Heart right ventricle (tissue), 16 donors: ENCODE measurements around the gene ABR. TPM values are rescaled to one million over a fixed set of nuclear protein-coding genes. Genes with fewer than 3 reads are reported as not detected.

ENCODE experiments used
- ATAC-seq, 8 donors: fragments of 200-7000 bp; cut with Tn5 transposase; one replicate each; pipeline ENCODE4 v1.9.1; 2020; ENCODE audit warnings: mild to moderate bottlenecking in 8 of 8, moderate library complexity in 8 of 8, moderate number of reproducible peaks in 1 of 8
- DNase-seq, 2 donors: peaks; one replicate each; pipeline ENCODE4 v3.0.0-alpha.2; 2020
- H3K27ac ChIP-seq, 10 donors: fragments of 200-600 bp; sonication (generic) in 2 of 10; one replicate each; pipeline versions ENCODE4 v1.5.0 to v1.8.0; 2020 to 2022; ENCODE audit warnings: mild to moderate bottlenecking in 3 of 10
- H3K27me3 ChIP-seq, 7 donors: fragments of 200-600 bp; one replicate each; pipeline ENCODE4 v1.8.0; 2021 to 2022; ENCODE audit warnings: mild to moderate bottlenecking in 2 of 7
- H3K36me3 ChIP-seq, 9 donors: fragments of 200-600 bp; sonication (generic) in 1 of 9; one replicate each; pipeline versions ENCODE4 v1.5.0 to v1.8.0; 2020 to 2022; ENCODE audit warnings: mild to moderate bottlenecking in 2 of 9
- H3K4me1 ChIP-seq, 9 donors: fragments of 200-600 bp; sonication (generic) in 1 of 9; one replicate each; pipeline versions ENCODE4 v1.5.0 to v1.8.0; 2020 to 2022; ENCODE audit warnings: mild to moderate bottlenecking in 4 of 9
- H3K4me3 ChIP-seq, 10 donors: fragments of 200-600 bp; sonication (generic) in 2 of 10; one replicate each; pipeline versions ENCODE4 v1.5.0 to v1.8.0; 2020 to 2022; ENCODE audit warnings: mild to moderate bottlenecking in 7 of 10, moderate library complexity in 2 of 10
- H3K9me3 ChIP-seq, 11 donors: fragments of 200-600 bp in 10 of 11; sonication (generic) in 2 of 11; one replicate each; pipeline versions ENCODE4 v1.5.0 to v1.8.0; 2013 to 2022; ENCODE audit warnings: mild to moderate bottlenecking in 2 of 11, control low read depth in 1 of 11, moderate library complexity in 1 of 11
- WGBS, 2 donors: extraction: QIAGEN DNeasy Blood & Tissue Kit; methylation state at CpG; one replicate each; pipeline ENCODE4 v1.1.7; 2013; ENCODE audit warnings: inconsistent platforms in 1 of 2; 5-methylcytosine and 5-hydroxymethylcytosine counted together
- intact Hi-C, 10 donors: fragments of 100-400 bp; cut with DNase I; formaldehyde crosslinking; loops; one replicate each; pipeline versions ENCODE4 v1.11.1 to v1.14.2; 2022
- polyA plus RNA-seq, 2 donors: library from polyadenylated mRNA; stranded (reverse); fragments of 200-250 nt; gene quantifications; one replicate each; pipeline ENCODE4 v1.2.3, GENCODE V29; 2013
- total RNA-seq, 10 donors: library from RNA; stranded (reverse); fragmentation: NEBNext Ultra II Directional in 3 of 10; extraction: Animal tissue kit (Norgen Biotek cat#: 25700) in 3 of 10; gene quantifications; one replicate each; pipeline versions ENCODE4 v1.2.1 to v1.2.4, GENCODE V29; 2021 to 2023
- TF ChIP-seq, protein P1 (sequence below), 9 donors: fragments of 200-600 bp; sonication (generic) in 2 of 9; IDR thresholded peaks; one replicate each; pipeline versions ENCODE4 v1.5.0 to v1.8.0; 2021 to 2022; ENCODE audit warnings: antibody characterized with exemption in 9 of 9, mild to moderate bottlenecking in 5 of 9, moderate library complexity in 1 of 9
- donor health status: Arrhythmogenic right ventricular cardiomyopathy.
- donor health status: ischemic (EF 13 %, LVEDD 7.1; RV severe dilation, severe dysfunction).
- donor health status: healthy with polysubstance abuse.
- donor health status: DM: no; HTN: yes; CAD: no.
- donor health status: DM: no; HTN: no; CAD: no.
- donor health status: ischemic (EF 25% LVEDD 6.9; RV normal size, moderate dysfunction).
- donor health status: ischemic (EF 25% LVEDD 5.7; RV mildly dilated, moderate dysfunction).
- donor health status: healthy.
- donor health status: DM: yes; HTN: yes; CAD: no.
- donor health status: Ischemic cardiomyopathy.
- donor health status: ischemic (EF 35%, LVEDD 5.7; RV mildly dilated, moderate dysfunction).
- donor health status: nonischemic (EF 11% LVEDD 7.7; RV severe dilation, severe dysfunction).
- donor health status: DM: yes; HTN: yes; CAD: no.
- donor health status: PGD.
- donor health status: ischemic (EF 29% LVEDD 5.4; RV normal size, mild dysfunction).
- donor health status: nonischemic (EF 23%, LVEDD 6.1; RV moderate dilation, normal function).

Gene ABR
- total and polyA plus RNA-seq, 12 donors: 49.1 to 173 (median 143) TPM

DNA sequence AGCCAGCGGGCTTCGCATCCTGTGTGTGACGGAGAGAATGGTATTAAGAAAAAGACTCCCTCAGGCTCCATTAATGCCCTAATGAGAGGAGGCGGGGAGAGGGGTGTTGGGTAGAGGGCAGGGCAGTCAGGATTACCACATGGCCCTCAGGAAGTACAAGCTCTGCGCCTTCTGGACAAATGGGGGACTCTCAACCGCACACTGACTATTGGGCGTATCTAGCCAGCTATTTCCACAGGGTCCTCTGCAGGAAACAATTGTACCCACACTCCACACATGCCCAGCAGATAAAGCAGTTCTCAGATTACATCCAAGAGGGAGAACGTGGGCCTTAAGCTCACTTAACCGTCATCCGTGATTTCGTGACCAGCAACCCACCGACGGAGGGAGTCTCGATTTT is 214.9 kb downstream of the ABR start:
- intact Hi-C loops: no loop called here
- ATAC-seq (peak in 1 of 8 donors; percentile 39), DNase-seq (no peak)
- Histone ChIP-seq H3K4me1 (peaks cover 0 to 3% (median 0%) of the 10 kb centered on the region in 9 donors), H3K27ac (no peak overlapping the region), H3K27me3 (peaks cover 0 to 10% (median 0%) of the 10 kb centered on the region in 7 donors), H3K36me3 (no peaks in the 10 kb centered on the region), H3K9me3 (no peaks in the 10 kb centered on the region), H3K4me3 (no peak overlapping the region)
- 59 to 71% methylated on average over 14 of the region's 14 CpGs for WGBS, 2 donors
- TF ChIP-seq, protein P1, sequence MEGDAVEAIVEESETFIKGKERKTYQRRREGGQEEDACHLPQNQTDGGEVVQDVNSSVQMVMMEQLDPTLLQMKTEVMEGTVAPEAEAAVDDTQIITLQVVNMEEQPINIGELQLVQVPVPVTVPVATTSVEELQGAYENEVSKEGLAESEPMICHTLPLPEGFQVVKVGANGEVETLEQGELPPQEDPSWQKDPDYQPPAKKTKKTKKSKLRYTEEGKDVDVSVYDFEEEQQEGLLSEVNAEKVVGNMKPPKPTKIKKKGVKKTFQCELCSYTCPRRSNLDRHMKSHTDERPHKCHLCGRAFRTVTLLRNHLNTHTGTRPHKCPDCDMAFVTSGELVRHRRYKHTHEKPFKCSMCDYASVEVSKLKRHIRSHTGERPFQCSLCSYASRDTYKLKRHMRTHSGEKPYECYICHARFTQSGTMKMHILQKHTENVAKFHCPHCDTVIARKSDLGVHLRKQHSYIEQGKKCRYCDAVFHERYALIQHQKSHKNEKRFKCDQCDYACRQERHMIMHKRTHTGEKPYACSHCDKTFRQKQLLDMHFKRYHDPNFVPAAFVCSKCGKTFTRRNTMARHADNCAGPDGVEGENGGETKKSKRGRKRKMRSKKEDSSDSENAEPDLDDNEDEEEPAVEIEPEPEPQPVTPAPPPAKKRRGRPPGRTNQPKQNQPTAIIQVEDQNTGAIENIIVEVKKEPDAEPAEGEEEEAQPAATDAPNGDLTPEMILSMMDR (IDR thresholded peaks at IDR 0.05): no peak

DNA sequence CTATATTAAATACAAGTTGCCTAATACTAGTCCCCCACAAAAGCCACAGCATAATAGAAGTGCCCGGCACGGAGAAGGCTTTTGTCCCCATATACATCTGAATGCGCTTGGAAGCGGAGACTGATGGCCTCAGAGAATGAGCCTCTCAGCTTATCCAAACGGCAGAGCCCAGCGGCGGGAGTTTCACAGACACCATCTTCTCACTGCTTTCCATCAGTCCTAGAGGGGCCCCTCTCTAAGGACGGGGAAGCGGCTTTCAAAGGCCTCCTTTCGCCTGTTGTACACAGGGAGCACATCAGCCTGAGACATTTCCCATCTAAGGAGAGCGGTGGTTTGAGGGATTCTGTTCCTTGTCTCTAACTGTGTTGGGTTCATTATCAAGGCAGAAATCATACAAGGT is 217.1 kb downstream of the ABR start:
- Histone ChIP-seq H3K9me3 (no peaks in the 10 kb centered on the region), H3K27me3 (peaks cover 0 to 4% (median 0%) of the 10 kb centered on the region in 7 donors), H3K36me3 (peaks cover 0 to 4% (median 0%) of the 10 kb centered on the region in 9 donors), H3K4me1 (peaks cover 0 to 6% (median 0%) of the 10 kb centered on the region in 9 donors), H3K27ac (no peak overlapping the region), H3K4me3 (no peak overlapping the region)
- intact Hi-C loops: no loop called here
- ATAC-seq (no peak), DNase-seq (no peak)
- TF ChIP-seq, protein P1 (IDR thresholded peaks at IDR 0.05): no peak
- 80 to 83% methylated on average over 11 of the region's 11 CpGs for WGBS, 2 donors

DNA sequence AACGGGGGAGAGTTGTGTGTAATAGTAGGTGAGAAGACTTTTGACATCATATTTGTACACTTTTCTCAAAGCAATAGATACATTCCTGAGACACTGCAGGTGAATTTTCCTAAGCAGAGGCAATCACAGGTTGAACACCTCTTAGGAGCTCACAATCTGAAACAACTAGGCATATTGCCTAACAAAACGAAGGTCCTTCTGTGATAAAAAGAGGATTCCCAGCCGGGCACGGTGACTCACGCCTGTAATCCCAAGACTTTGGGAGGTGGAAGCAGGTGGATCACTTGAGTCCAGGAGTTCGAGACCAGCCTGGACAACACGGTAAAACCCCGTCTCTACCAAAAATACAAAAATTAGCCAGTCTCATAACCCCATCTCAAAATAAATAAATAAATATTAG is 217.6 kb downstream of the ABR start:
- H3K4me1 ChIP-seq: peaks cover 0 to 7% (median 0%) of the 10 kb centered on the region in 9 donors
- ATAC-seq (no peak), DNase-seq (no peak)
- no peaks in the 10 kb centered on the region for H3K9me3 ChIP-seq
- WGBS, 2 donors: 91 to 93% methylated on average over 8 of the region's 8 CpGs
- no peak overlapping the region for H3K4me3 ChIP-seq
- no peak overlapping the region for H3K27ac ChIP-seq
- peaks cover 0 to 4% (median 0%) of the 10 kb centered on the region in 7 donors for H3K27me3 ChIP-seq
- peaks cover 0 to 4% (median 0%) of the 10 kb centered on the region in 9 donors for H3K36me3 ChIP-seq
- TF ChIP-seq, protein P1 (IDR thresholded peaks at IDR 0.05): no peak
- intact Hi-C loops: no loop called here

DNA sequence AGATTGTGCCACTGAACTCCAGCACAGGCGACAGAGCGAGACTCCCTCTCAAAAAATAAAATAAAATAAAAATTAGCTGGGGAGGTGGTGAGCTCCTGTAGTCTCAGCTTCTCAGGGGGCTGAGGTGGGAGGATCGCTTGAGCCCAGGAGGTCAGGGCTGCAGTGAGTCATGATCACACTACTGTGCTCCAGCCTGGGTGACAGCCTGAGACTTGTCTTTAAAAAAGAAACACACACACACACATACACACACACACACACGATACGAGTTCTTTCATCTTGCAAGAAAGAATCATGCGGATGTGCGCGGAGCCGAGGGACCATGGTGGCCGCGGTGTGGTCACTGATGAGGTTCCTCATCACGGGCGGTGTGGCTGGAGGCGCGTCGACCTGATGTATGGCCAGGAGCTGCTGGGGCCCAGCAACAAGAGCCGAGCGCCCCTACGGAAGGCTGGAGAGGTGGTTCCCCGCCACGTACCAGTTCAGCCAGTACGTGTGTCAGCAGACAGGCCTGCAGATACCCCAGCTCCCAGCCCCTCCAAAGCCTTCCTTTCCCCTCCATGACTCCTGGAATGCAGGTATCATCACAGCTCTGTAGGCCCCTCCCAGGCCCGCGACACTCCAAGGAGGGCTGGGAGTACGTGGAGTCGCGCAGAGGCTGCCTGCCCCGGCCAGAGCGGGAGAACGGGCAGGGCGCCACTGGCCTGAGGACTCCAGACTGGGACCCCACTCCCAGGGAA is 220.9 kb downstream of the ABR start:
- Histone ChIP-seq H3K27ac (no peak overlapping the region), H3K4me3 (no peak overlapping the region), H3K36me3 (peaks cover 0 to 4% (median 0%) of the 10 kb centered on the region in 9 donors), H3K9me3 (no peaks in the 10 kb centered on the region), H3K4me1 (peaks cover 0 to 21% (median 8%) of the 10 kb centered on the region in 9 donors), H3K27me3 (no peaks in the 10 kb centered on the region)
- DNase-seq (no peak), ATAC-seq (peak in 1 of 8 donors; percentile 21)
- WGBS, 2 donors: 93 to 94% methylated on average over 31 of the region's 31 CpGs
- intact Hi-C loops: loop anchor here in 1 of 10 donors (10.0 kb wide), 1 partner anchor 134 kb away; no protein-coding TSS in a partner anchor
- TF ChIP-seq, protein P1 (IDR thresholded peaks at IDR 0.05): no peak
